GM19099 (cell line): ENCODE results near the gene HOXB6.

Experiments
- POLR2A ChIP-seq: IDR thresholded peaks from 3 replicates; pipeline ENCODE4 v1.6.1; 2011; ENCODE audit warnings: low read depth; ENCODE audit not compliant: insufficient read length; ENCODE audit errors: extremely low read depth

Gene HOXB6

GRCh38 chr17:48628649-48629410 is 24.0 kb upstream of the HOXB6 start:
- TF ChIP-seq POLR2A: no peak

- TF ChIP-seq POLR2A: no peak
Observed at GRCh38 chr17:48627623-48628521, 23.1 kb upstream of the HOXB6 start.

GRCh38 chr17:48627118-48627597 is 22.4 kb upstream of the HOXB6 start:
- no peak for TF ChIP-seq POLR2A

GRCh38 chr17:48626245-48627117 is 21.7 kb upstream of the HOXB6 start, which contains the start of gene HOXB9:
Gene HOXB9 (minus strand): TSS chr17:48626358. CDS start chr17:48626269, 89 bp downstream.
- no peak for TF ChIP-seq POLR2A

GRCh38 chr17:48625495-48626244 is 20.9 kb upstream of the HOXB6 start:
- no peak for TF ChIP-seq POLR2A

GRCh38 chr17:48624544-48625494 is 20.0 kb upstream of the HOXB6 start:
- TF ChIP-seq POLR2A: no peak

- no peak for TF ChIP-seq POLR2A
Observed at GRCh38 chr17:48624118-48624517, 19.3 kb upstream of the HOXB6 start.

- TF ChIP-seq POLR2A: no peak
Observed at GRCh38 chr17:48623583-48623982, 18.8 kb upstream of the HOXB6 start.

GRCh38 chr17:48622857-48623256 is 18.1 kb upstream of the HOXB6 start:
- no peak for TF ChIP-seq POLR2A

- no peak for TF ChIP-seq POLR2A
Observed at GRCh38 chr17:48621410-48622392, 16.9 kb upstream of the HOXB6 start.

- TF ChIP-seq POLR2A: no peak
Observed at GRCh38 chr17:48620461-48621139, 15.8 kb upstream of the HOXB6 start.
